GM12801 (cell line): ENCODE data around the gene MGMT.

Experiments
- CTCF ChIP-seq: IDR thresholded peaks from one replicate; pipeline ENCODE4 v1.5.1; 2011; ENCODE audit warnings: control low read depth; ENCODE audit not compliant: insufficient read length; ENCODE audit errors: extremely low read depth

The MGMT gene

DNA sequence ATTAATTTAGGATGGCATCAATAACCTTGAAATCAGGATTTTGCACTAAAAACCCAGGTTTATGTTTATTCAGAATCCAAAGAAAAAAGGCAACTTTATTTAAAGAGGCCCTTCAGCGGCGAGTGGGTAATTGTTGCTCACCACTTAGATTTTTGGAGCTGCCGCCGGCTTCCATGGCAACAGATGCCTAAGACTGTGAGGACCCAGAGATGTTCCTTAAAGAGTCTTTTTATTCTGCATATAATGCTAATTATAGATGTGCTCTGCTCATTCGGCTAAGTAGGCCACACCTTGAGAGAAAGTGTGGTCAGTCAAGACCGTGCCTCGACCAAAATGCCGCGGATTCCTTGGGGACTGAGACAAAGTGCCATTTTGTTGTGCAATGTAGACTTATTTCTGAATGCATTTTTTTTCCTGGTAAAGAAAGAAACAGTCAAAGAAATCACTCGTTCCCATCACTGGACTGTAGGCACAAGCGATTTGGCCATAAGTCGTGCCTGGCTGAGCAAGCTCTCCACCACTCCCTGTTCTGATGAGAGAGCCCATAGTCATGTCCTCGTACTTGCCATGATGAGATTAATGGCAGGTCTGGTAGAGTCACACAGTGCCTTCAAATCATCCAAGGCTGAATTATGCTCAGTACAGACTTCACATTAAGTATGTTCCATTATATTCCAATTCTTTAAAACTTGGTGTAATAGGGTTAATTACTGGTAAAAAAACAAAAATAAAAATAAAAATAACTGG is 21.4 kb upstream of the MGMT start:
- TF ChIP-seq CTCF = no peak

- TF ChIP-seq CTCF = no peak
Observed at GRCh38 chr10:129446183-129446581, 20.9 kb upstream of the MGMT start.

DNA sequence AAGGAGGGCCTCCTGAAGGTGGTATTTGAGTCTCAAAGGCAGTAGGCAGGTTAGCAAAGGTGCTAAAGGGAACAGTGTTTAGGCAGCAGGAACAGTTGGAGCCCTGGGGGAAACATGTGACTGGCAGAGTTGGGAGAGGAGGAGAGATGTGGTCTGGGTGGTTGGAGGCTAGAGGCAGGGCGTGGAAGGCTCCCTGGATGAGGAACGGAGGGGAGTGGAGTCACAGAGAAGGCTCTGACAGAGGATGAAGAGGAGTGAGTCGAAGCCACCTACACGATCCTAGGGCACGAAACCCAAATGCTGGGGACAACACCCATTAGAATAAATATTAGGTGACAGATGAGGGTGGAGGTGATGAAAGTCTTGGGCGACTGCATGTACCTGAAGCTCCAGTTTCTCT is 19.6 kb upstream of the MGMT start:
- no peak for TF ChIP-seq CTCF

- TF ChIP-seq CTCF = no peak
Observed at GRCh38 chr10:129448086-129448485, 19.0 kb upstream of the MGMT start.

DNA sequence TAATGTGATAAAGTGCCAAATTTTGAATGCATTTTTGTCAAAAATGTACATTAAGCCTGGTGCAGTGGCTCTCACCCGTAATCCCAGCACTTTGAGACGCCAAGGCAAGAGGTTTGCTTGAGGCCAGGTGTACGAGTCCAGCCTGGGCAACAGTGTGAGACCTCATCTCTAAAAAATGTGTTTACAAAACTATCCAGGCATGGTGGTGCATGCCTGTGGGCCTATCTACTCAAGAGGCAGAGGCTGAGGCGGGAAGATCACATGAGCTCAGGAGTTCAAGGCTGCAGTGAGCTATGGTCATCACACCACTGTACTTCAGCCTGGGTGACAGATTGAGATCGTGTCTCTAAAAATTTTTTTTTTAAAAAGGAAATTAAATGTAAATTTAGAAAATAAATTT is 18.5 kb upstream of the MGMT start:
- TF ChIP-seq CTCF = no peak

DNA sequence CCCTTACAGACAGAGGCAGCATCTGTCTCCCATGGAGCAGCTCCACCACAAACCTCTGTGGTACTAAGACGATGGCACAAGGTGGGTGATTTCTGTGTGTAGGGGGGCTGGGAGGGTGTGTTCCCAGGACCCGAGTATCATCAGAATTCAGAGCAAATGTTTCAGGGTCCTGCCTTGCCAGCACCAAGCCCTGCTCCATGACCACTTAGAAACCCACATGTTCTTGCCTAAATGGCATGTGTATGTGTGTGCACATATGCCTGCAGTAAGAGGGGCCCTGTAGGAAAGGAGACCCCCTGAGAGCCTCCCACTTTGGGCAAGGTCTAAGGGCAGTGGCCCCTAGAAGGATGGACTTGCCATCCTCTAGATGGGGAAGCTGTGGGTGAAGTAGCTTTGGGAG is 17.1 kb upstream of the MGMT start:
- TF ChIP-seq CTCF = no peak

- TF ChIP-seq CTCF = no peak
Observed at GRCh38 chr10:129450391-129450790, 16.6 kb upstream of the MGMT start.
